LNCAP (cell line): ENCODE results near the gene KLHDC10.

Source experiments
- TF ChIP-seq, protein P1 (sequence below): fragments of 450-650 bp; IDR thresholded peaks from 2 replicates; pipeline ENCODE4 v1.5.1; 2017; ENCODE audit warnings: mild to moderate bottlenecking

The KLHDC10 gene

DNA sequence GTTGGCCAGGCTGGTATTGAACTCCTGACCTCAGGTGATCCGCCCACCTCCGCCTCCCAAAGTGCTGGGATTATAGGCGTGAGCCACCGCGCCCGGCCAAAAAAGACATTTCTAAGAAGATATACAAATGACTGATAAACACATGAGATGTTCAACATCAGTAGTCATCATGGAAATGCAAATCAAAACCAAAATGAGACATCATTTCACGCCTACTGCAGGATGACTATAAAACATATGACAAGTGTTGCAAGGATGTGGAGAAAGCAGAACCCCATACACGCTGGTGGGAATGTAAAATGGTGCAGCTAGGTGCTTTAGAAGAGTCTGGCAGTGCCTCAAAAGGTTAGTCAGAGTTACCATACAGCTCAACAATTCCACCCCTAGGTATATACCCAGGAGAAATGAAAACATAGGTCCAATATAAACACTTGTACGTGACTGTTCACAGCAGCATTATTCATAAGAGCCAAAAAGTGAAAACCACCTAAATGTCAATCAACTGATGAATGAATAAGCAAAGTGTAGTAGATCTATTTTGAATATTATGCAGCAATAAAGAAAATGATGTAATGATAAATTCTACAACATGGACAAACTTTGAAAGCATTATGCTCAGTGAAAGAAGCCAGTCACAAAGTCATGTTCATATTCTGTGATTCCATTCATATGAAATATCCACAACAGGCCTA is 110.4 kb downstream of the KLHDC10 start:
- TF ChIP-seq, protein P1, sequence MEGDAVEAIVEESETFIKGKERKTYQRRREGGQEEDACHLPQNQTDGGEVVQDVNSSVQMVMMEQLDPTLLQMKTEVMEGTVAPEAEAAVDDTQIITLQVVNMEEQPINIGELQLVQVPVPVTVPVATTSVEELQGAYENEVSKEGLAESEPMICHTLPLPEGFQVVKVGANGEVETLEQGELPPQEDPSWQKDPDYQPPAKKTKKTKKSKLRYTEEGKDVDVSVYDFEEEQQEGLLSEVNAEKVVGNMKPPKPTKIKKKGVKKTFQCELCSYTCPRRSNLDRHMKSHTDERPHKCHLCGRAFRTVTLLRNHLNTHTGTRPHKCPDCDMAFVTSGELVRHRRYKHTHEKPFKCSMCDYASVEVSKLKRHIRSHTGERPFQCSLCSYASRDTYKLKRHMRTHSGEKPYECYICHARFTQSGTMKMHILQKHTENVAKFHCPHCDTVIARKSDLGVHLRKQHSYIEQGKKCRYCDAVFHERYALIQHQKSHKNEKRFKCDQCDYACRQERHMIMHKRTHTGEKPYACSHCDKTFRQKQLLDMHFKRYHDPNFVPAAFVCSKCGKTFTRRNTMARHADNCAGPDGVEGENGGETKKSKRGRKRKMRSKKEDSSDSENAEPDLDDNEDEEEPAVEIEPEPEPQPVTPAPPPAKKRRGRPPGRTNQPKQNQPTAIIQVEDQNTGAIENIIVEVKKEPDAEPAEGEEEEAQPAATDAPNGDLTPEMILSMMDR = no peak

DNA sequence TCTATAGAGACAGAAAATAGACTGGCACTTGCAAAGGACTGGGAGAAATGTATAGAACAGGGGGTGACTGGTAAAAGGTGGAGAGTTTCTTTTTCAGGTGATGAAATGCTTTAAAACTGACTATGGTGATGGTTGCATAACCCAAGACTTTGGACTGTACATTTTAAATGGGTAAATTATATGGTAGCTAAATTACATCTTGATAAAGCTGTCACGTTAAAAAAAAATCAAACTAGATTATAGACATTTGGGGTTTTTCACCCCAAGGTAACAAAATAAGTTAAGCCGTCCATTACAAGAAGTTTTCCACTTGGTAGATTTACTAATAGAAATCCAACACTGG is 110.9 kb downstream of the KLHDC10 start:
- TF ChIP-seq, protein P1 = no peak

DNA sequence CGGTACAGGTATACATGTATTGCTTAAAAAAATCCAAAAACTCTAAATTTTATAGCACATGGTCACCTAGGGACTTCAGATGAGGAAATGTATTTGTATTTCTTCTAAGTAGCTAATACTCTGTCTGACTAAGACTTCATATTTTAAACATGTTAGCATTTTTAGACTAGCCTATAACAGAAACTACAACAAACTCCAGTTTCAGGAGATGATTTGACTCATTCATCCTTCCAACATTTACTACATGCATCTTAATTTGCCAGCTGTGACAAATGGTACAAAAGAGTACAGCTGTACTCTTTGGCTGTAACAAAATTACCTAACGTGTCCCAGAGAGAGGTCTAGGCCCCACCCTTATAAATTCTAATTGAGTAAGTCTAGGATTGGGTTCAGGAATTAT is 112.7 kb downstream of the KLHDC10 start:
- TF ChIP-seq, protein P1 = no peak
